GM12891 (cell line): ENCODE results near the gene CIRBP.

Experiments used
- DNase-seq: peaks from one replicate; pipeline ENCODE4 v3.0.0; 2011; ENCODE audit warnings: low spot score; ENCODE audit not compliant: insufficient read length
- FAIRE-seq: peaks from 2 replicates; lab custom pipeline; 2011; peaks lifted over from hg19 to GRCh38; lab: Jason Lieb, UNC
- PAX5 ChIP-seq: IDR thresholded peaks from 2 replicates; pipeline ENCODE4 v1.6.1; 2011; ENCODE audit warnings: low read length, moderate library complexity, mild to moderate bottlenecking; ENCODE audit not compliant: insufficient read depth, severe bottlenecking
- POLR2A ChIP-seq: IDR thresholded peaks from 2 replicates; pipeline ENCODE4 v1.6.1; 2011; ENCODE audit warnings: low read depth, low read length, control low read depth
- POLR2AphosphoS5 ChIP-seq: IDR thresholded peaks from 2 replicates; pipeline ENCODE4 v1.6.1; 2011; ENCODE audit warnings: low read depth, low read length, control low read depth
- POU2F2 ChIP-seq: IDR thresholded peaks from 2 replicates; pipeline ENCODE4 v1.6.1; 2011; ENCODE audit warnings: low read depth, mild to moderate bottlenecking, control low read depth, low read length, moderate library complexity
- SPI1 ChIP-seq: IDR thresholded peaks from 2 replicates; pipeline ENCODE4 v1.6.1; 2011; ENCODE audit warnings: low read depth, low read length, control low read depth
- TAF1 ChIP-seq: IDR thresholded peaks from 2 replicates; pipeline ENCODE4 v1.6.1; 2011; ENCODE audit warnings: low read depth, low read length, control low read depth

The CIRBP gene

GRCh38 chr19:1321539-1321938 lies 52.4 kb downstream of the CIRBP start:
- no peak for FAIRE-seq
- DNase-seq: no peak
- TF ChIP-seq TAF1 (no peak), SPI1 (no peak), PAX5 (no peak), POLR2A (no peak), POU2F2 (no peak), POLR2AphosphoS5 (no peak)

- TF ChIP-seq SPI1: no peak
- TF ChIP-seq POU2F2: no peak
- TF ChIP-seq PAX5: no peak
- no peak for TF ChIP-seq TAF1
- TF ChIP-seq POLR2A: no peak
- TF ChIP-seq POLR2AphosphoS5: no peak
- DNase-seq: no peak
- no peak for FAIRE-seq
Measured at GRCh38 chr19:1322198-1322981, 53.3 kb downstream of the CIRBP start.

- FAIRE-seq: no peak
- no peak for DNase-seq
- TF ChIP-seq POLR2A (no peak), TAF1 (no peak), POU2F2 (no peak), POLR2AphosphoS5 (no peak), SPI1 (no peak), PAX5 (no peak)
Measured at GRCh38 chr19:1324249-1324805, 55.2 kb downstream of the CIRBP start.
